HEK293 (cell line): ENCODE data around the gene FDXACB1.

Experiments
- CTCF ChIA-PET: fragments of 350-600 bp; formaldehyde crosslinking; extraction: SDS; loops from one replicate; lab custom pipeline; 2021; ENCODE audit warnings: antibody characterized with exemption; lab: Yijun Ruan, JAX
- POLR2A ChIA-PET: fragments of 300-600 bp; formaldehyde crosslinking; extraction: SDS; loops from one replicate; lab custom pipeline; 2020; ENCODE audit warnings: antibody characterized with exemption, inconsistent platforms; lab: Yijun Ruan, JAX
- H3K27ac ChIP-seq: fragments of 200-500 bp; sonication (Bioruptor generic); 2 replicates; pipeline ENCODE4 v1.5.1; 2014; ENCODE audit warnings: low read depth, low read length, control low read depth, inconsistent platforms; ENCODE audit errors: extremely low read depth
- H3K36me3 ChIP-seq, 2 experiments: fragments of 200-500 bp in 1 of 2; sonication (Bioruptor generic) in 1 of 2; 1 replicate in 1 of 2; 2 replicates in 1 of 2; pipeline ENCODE4 v1.5.1; 2014 to 2017; ENCODE audit warnings: inconsistent platforms in 2 of 2, low read length in 2 of 2; ENCODE audit not compliant: control insufficient read depth in 2 of 2, insufficient read depth in 1 of 2
- H3K4me1 ChIP-seq: fragments of 200-500 bp; sonication (Bioruptor generic); 2 replicates; pipeline ENCODE4 v1.5.1; 2014; ENCODE audit warnings: mild to moderate bottlenecking, low read length, inconsistent platforms; ENCODE audit not compliant: control insufficient read depth, insufficient read depth
- H3K4me3 ChIP-seq: 2 replicates; pipeline ENCODE4 v1.5.1; 2011; ENCODE audit warnings: low read depth, mild to moderate bottlenecking, control low read depth, low read length, moderate library complexity
- H3K9me3 ChIP-seq: fragments of 200-500 bp; sonication (Bioruptor generic); 2 replicates; pipeline ENCODE4 v1.5.1; 2014; ENCODE audit warnings: low read depth, low read length, inconsistent platforms; ENCODE audit not compliant: control insufficient read depth, insufficient read depth
- GLIS1 ChIP-seq: fragments of 450-650 bp; formaldehyde crosslinking; IDR thresholded peaks from 2 replicates; pipeline ENCODE4 v1.5.1; 2016; ENCODE audit warnings: missing biosample characterization, missing genetic modification characterization
- HOXD13 ChIP-seq: sonication (generic); formaldehyde crosslinking; IDR thresholded peaks from 2 replicates; pipeline ENCODE4 v1.8.0; 2022; ENCODE audit warnings: missing genetic modification reagents, borderline replicate concordance
- OSR2 ChIP-seq: fragments of 450-650 bp; formaldehyde crosslinking; IDR thresholded peaks from 2 replicates; pipeline ENCODE4 v1.5.1; 2016; ENCODE audit warnings: missing biosample characterization, missing genetic modification characterization
- PBX3 ChIP-seq: sonication (generic); formaldehyde crosslinking; IDR thresholded peaks from 2 replicates; pipeline ENCODE4 v1.8.1; 2022; ENCODE audit warnings: mild to moderate bottlenecking, moderate library complexity, missing genetic modification reagents
- SCRT2 ChIP-seq: fragments of 450-650 bp; formaldehyde crosslinking; IDR thresholded peaks from 2 replicates; pipeline ENCODE4 v1.5.1; 2016; ENCODE audit warnings: missing biosample characterization, missing genetic modification characterization
- YY1 ChIP-seq: fragments of 450-650 bp; formaldehyde crosslinking; IDR thresholded peaks from 2 replicates; pipeline ENCODE4 v1.5.1; 2018; ENCODE audit warnings: missing biosample characterization, missing genetic modification characterization
- ZBTB48 ChIP-seq: fragments of 450-650 bp; formaldehyde crosslinking; IDR thresholded peaks from 2 replicates; pipeline ENCODE4 v1.5.1; 2016; ENCODE audit warnings: missing biosample characterization, missing genetic modification characterization
- ZNF19 ChIP-seq: fragments of 450-650 bp; formaldehyde crosslinking; IDR thresholded peaks from 2 replicates; pipeline ENCODE4; 2016; ENCODE audit warnings: missing biosample characterization, missing genetic modification characterization, low read depth
- ZNF2 ChIP-seq: fragments of 450-650 bp; formaldehyde crosslinking; IDR thresholded peaks from 2 replicates; pipeline ENCODE4 v1.5.1; 2016; ENCODE audit warnings: missing biosample characterization, missing genetic modification characterization
- ZNF214 ChIP-seq: fragments of 450-650 bp; formaldehyde crosslinking; IDR thresholded peaks from 2 replicates; pipeline ENCODE4 v1.5.1; 2017; ENCODE audit warnings: missing biosample characterization, mild to moderate bottlenecking, missing genetic modification characterization, borderline replicate concordance
- ZNF223 ChIP-seq: fragments of 450-650 bp; formaldehyde crosslinking; IDR thresholded peaks from 2 replicates; pipeline ENCODE4 v1.5.1; 2016; ENCODE audit warnings: missing biosample characterization, missing genetic modification characterization
- ZNF292 ChIP-seq: fragments of 450-650 bp; formaldehyde crosslinking; IDR thresholded peaks from 2 replicates; pipeline ENCODE4 v1.5.1; 2016; ENCODE audit warnings: low read depth, missing biosample characterization, missing genetic modification characterization, borderline replicate concordance
- ZNF311 ChIP-seq: fragments of 450-650 bp; formaldehyde crosslinking; IDR thresholded peaks from 2 replicates; pipeline ENCODE4 v1.5.1; 2017; ENCODE audit warnings: missing biosample characterization, missing genetic modification characterization, borderline replicate concordance
- ZNF335 ChIP-seq: fragments of 450-650 bp; formaldehyde crosslinking; conservative IDR thresholded peaks from 2 replicates; pipeline ENCODE4 v1.5.1; 2016; ENCODE audit warnings: missing biosample characterization, missing genetic modification characterization
- ZNF394 ChIP-seq: fragments of 450-650 bp; formaldehyde crosslinking; IDR thresholded peaks from 2 replicates; pipeline ENCODE4 v1.5.1; 2016; ENCODE audit warnings: missing biosample characterization, missing genetic modification characterization, mild to moderate bottlenecking, moderate library complexity, borderline replicate concordance
- ZNF416 ChIP-seq: fragments of 450-650 bp; formaldehyde crosslinking; IDR thresholded peaks from 2 replicates; pipeline ENCODE4 v1.5.1; 2016; ENCODE audit warnings: missing biosample characterization, missing genetic modification characterization
- ZNF473 ChIP-seq: fragments of 450-650 bp; formaldehyde crosslinking; IDR thresholded peaks from 2 replicates; pipeline ENCODE4 v1.5.1; 2017; ENCODE audit warnings: missing biosample characterization, missing genetic modification characterization
- ZNF518A ChIP-seq: fragments of 450-650 bp; formaldehyde crosslinking; conservative IDR thresholded peaks from 2 replicates; pipeline ENCODE4 v1.5.1; 2016; ENCODE audit warnings: low read depth, missing biosample characterization, missing genetic modification characterization
- ZNF549 ChIP-seq: fragments of 450-650 bp; IDR thresholded peaks from 2 replicates; pipeline ENCODE4 v1.5.1; 2018; ENCODE audit warnings: missing biosample characterization, missing genetic modification characterization, mild to moderate bottlenecking, inconsistent platforms, moderate library complexity
- ZNF558 ChIP-seq: fragments of 450-650 bp; formaldehyde crosslinking; IDR thresholded peaks from 2 replicates; pipeline ENCODE4 v1.5.1; 2016; ENCODE audit warnings: missing biosample characterization, missing genetic modification characterization
- ZNF610 ChIP-seq: fragments of 450-650 bp; formaldehyde crosslinking; IDR thresholded peaks from 2 replicates; pipeline ENCODE4 v1.5.1; 2016; ENCODE audit warnings: missing biosample characterization, missing genetic modification characterization, borderline replicate concordance
- ZNF664 ChIP-seq: fragments of 450-650 bp; formaldehyde crosslinking; IDR thresholded peaks from 2 replicates; pipeline ENCODE4 v1.5.1; 2016; ENCODE audit warnings: missing biosample characterization, missing genetic modification characterization
- ZNF707 ChIP-seq: fragments of 450-650 bp; formaldehyde crosslinking; IDR thresholded peaks from 2 replicates; pipeline ENCODE4 v1.5.1; 2016; ENCODE audit warnings: missing biosample characterization, missing genetic modification characterization
- ZNF791 ChIP-seq: fragments of 450-650 bp; formaldehyde crosslinking; IDR thresholded peaks from 2 replicates; pipeline ENCODE4 v1.5.1; 2016; ENCODE audit warnings: missing biosample characterization, missing genetic modification characterization
- ZSCAN30 ChIP-seq: fragments of 450-650 bp; IDR thresholded peaks from 2 replicates; pipeline ENCODE4 v1.5.1; 2018; ENCODE audit warnings: missing biosample characterization, mild to moderate bottlenecking, missing genetic modification characterization, moderate library complexity
- TF ChIP-seq, protein P1 (sequence below): fragments of 450-650 bp; formaldehyde crosslinking; IDR thresholded peaks from 2 replicates; pipeline ENCODE4 v1.5.1; 2016; ENCODE audit warnings: missing biosample characterization, missing genetic modification characterization
- TF ChIP-seq, protein P2 (sequence below): fragments of 450-650 bp; formaldehyde crosslinking; IDR thresholded peaks from 2 replicates; pipeline ENCODE4 v1.5.1; 2016; ENCODE audit warnings: missing biosample characterization, missing genetic modification characterization

FDXACB1 gene

GRCh38 chr11:111918390-111919256 is 39.7 kb upstream of the FDXACB1 start, which contains the start of gene C11orf52:
Gene C11orf52 (plus strand): TSS chr11:111918913. CDS start chr11:111918973, 60 bp downstream.
- no peaks in the 10 kb centered on the region for H3K4me1 ChIP-seq
- TF ChIP-seq ZSCAN30 (tag by site-specific recombination) (no peak), HOXD13 (CRISPR knock-in tag) (no peak), ZNF416 (tag by site-specific recombination) (no peak), ZNF518A (tag by site-specific recombination) (peak; percentile 30; the same call in 1 of the 2 replicates), ZBTB48 (tag by site-specific recombination) (no peak), SCRT2 (tag by site-specific recombination) (peak; percentile 81), PBX3 (no peak), ZNF473 (tag by site-specific recombination) (no peak), ZNF558 (tag by site-specific recombination) (no peak), ZNF610 (no peak), ZNF791 (tag by site-specific recombination) (no peak), ZNF311 (tag by site-specific recombination) (no peak), ZNF223 (tag by site-specific recombination) (no peak), ZNF707 (tag by site-specific recombination) (no peak), GLIS1 (tag by site-specific recombination) (peak; percentile 8; the same call in 1 of the 2 replicates), ZNF19 (tag by site-specific recombination) (no peak), OSR2 (tag by site-specific recombination) (0 out of 2 replicates have a peak, but pooled peaks have one; percentile 22), YY1 (tag by site-specific recombination) (no peak), ZNF292 (tag by site-specific recombination) (no peak), ZNF214 (tag by site-specific recombination) (no peak), ZNF2 (tag by site-specific recombination) (0 out of 2 replicates have a peak, but pooled peaks have one; percentile 7), ZNF664 (tag by site-specific recombination) (no peak), ZNF335 (tag by site-specific recombination) (peak; percentile 31), ZNF394 (tag by site-specific recombination) (no peak), ZNF549 (tag by site-specific recombination) (no peak)
- TF ChIP-seq, protein P1, sequence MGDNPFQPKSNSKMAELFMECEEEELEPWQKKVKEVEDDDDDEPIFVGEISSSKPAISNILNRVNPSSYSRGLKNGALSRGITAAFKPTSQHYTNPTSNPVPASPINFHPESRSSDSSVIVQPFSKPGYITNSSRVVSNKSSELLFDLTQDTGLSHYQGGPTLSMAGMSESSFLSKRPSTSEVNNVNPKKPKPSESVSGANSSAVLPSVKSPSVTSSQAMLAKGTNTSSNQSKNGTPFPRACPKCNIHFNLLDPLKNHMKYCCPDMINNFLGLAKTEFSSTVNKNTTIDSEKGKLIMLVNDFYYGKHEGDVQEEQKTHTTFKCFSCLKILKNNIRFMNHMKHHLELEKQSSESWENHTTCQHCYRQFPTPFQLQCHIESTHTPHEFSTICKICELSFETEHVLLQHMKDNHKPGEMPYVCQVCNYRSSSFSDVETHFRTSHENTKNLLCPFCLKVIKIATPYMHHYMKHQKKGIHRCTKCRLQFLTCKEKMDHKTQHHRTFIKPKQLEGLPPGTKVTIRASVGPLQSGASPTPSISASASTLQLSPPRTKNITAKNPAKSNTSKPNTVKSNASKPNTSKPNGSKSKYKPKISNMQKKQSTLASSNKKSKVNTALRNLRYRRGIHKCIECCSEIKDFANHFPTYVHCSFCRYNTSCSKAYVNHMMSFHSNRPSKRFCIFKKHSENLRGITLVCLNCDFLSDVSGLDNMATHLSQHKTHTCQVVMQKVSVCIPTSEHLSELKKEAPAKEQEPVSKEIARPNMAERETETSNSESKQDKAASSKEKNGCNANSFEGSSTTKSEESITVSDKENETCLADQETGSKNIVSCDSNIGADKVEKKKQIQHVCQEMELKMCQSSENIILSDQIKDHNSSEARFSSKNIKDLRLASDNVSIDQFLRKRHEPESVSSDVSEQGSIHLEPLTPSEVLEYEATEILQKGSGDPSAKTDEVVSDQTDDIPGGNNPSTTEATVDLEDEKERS (tag by site-specific recombination): no peak
- TF ChIP-seq, protein P2, sequence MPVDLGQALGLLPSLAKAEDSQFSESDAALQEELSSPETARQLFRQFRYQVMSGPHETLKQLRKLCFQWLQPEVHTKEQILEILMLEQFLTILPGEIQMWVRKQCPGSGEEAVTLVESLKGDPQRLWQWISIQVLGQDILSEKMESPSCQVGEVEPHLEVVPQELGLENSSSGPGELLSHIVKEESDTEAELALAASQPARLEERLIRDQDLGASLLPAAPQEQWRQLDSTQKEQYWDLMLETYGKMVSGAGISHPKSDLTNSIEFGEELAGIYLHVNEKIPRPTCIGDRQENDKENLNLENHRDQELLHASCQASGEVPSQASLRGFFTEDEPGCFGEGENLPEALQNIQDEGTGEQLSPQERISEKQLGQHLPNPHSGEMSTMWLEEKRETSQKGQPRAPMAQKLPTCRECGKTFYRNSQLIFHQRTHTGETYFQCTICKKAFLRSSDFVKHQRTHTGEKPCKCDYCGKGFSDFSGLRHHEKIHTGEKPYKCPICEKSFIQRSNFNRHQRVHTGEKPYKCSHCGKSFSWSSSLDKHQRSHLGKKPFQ (tag by site-specific recombination): no peak

More at GRCh38 chr11:111918390-111919256, 39.7 kb upstream of the FDXACB1 start, which contains the start of gene C11orf52:
- H3K9me3 ChIP-seq: no peaks in the 10 kb centered on the region
- H3K27ac ChIP-seq: no peak within 1 kb of the TSS
- H3K36me3 ChIP-seq: no peaks in the 10 kb centered on the region
- ChIA-PET POLR2A (interaction anchor here (1.4 to 1.6 kb wide), 2 partner anchors 8 to 36 kb away, joined by 4 to 16 read pairs; no protein-coding TSS in a partner anchor), CTCF (interaction anchor here (0.5 to 1.9 kb wide), 6 partner anchors 8 to 459 kb away, joined by 3 to 8 read pairs (median 4); no protein-coding TSS in a partner anchor)
- H3K4me3 ChIP-seq: no peak within 1 kb of the TSS; the same call in 1 of the 2 replicates
